SK-N-MC (cell line): Measurements from ENCODE around the gene ACAP2.
"Not testable (repeated sequence)": the region's sequence is repeated elsewhere in the genome, so short reads cannot be mapped to it uniquely, and the experiment has no call there.

Experiments used
- DNase-seq: peaks from one replicate; pipeline ENCODE4 v3.0.0-alpha.2; 2011; ENCODE audit warnings: low read depth, low spot score
- H3K27ac ChIP-seq: fragments of 200-600 bp; sonication (generic); 2 replicates; pipeline ENCODE4 v1.5.1; 2016; ENCODE audit warnings: mixed run types
- H3K36me3 ChIP-seq: fragments of 200-600 bp; sonication (generic); 2 replicates; pipeline ENCODE4 v1.6.1; 2017; ENCODE audit warnings: antibody characterized with exemption, low read length, mixed read lengths; ENCODE audit not compliant: insufficient read depth
- H3K4me3 ChIP-seq: fragments of 200-600 bp; sonication (generic); 2 replicates; pipeline ENCODE4 v1.5.1; 2016
- H3K9ac ChIP-seq: fragments of 200-600 bp; sonication (generic); 2 replicates; pipeline ENCODE4 v1.8.0; 2017; ENCODE audit warnings: mixed run types, mixed read lengths; ENCODE audit not compliant: insufficient read length
- H3K9me3 ChIP-seq: fragments of 200-600 bp; sonication (generic); 2 replicates; pipeline ENCODE4 v1.6.1; 2017; ENCODE audit warnings: low read depth, mild to moderate bottlenecking, antibody characterized with exemption, low read length, moderate library complexity, mixed read lengths
- EZH2 ChIP-seq: fragments of 200-600 bp; sonication (generic); IDR thresholded peaks from one replicate; pipeline ENCODE4 v1.6.1; 2017; ENCODE audit warnings: antibody characterized with exemption
- FOXP2 ChIP-seq: optimal IDR thresholded peaks from 2 replicates; pipeline ENCODE3; 2011; ENCODE audit warnings: mild to moderate bottlenecking, moderate library complexity; ENCODE audit not compliant: insufficient read depth; ENCODE audit errors: extremely low read length, control extremely low read depth
- POLR2AphosphoS5 ChIP-seq: IDR thresholded peaks from 2 replicates; pipeline ENCODE4 v1.6.1; 2012; ENCODE audit warnings: mild to moderate bottlenecking, low read depth, low read length, borderline replicate concordance

Gene ACAP2

GRCh38 chr3:195236801-195237570, 205.8 kb downstream of the ACAP2 start:
- Histone ChIP-seq H3K27ac (no peak overlapping the region), H3K4me3 (no peak overlapping the region), H3K36me3 (peaks cover 4% of the 10 kb centered on the region; the same call in 1 of the 2 replicates), H3K9ac (no peak overlapping the region), H3K9me3 (no peaks in the 10 kb centered on the region)
- no peak for DNase-seq
- TF ChIP-seq FOXP2 = no peak
- TF ChIP-seq POLR2AphosphoS5 = no peak
- no peak for TF ChIP-seq EZH2

- Histone ChIP-seq H3K9ac (no peak overlapping the region), H3K36me3 (peaks cover 4% of the 10 kb centered on the region; the same call in 1 of the 2 replicates), H3K9me3 (no peaks in the 10 kb centered on the region), H3K27ac (no peak overlapping the region), H3K4me3 (no peak overlapping the region)
- no peak for DNase-seq
- TF ChIP-seq EZH2 (no peak), FOXP2 (no peak), POLR2AphosphoS5 (no peak)
These were observed 206.6 kb downstream of the ACAP2 start for GRCh38 chr3:195236076-195236798.

- DNase-seq = no peak
- Histone ChIP-seq H3K9me3 (no peaks in the 10 kb centered on the region), H3K36me3 (peaks cover 12% of the 10 kb centered on the region; the same call in 1 of the 2 replicates), H3K4me3 (no peak overlapping the region), H3K9ac (no peak overlapping the region), H3K27ac (no peak overlapping the region)
- no peak for TF ChIP-seq FOXP2
- no peak for TF ChIP-seq POLR2AphosphoS5
- TF ChIP-seq EZH2 = no peak
These were observed 212.6 kb downstream of the ACAP2 start for GRCh38 chr3:195230244-195230643.

GRCh38 chr3:195228886-195229285, 213.9 kb downstream of the ACAP2 start:
- not testable (repeated sequence) for H3K4me3 ChIP-seq, H3K9me3 ChIP-seq, H3K9ac ChIP-seq, DNase-seq, H3K27ac ChIP-seq
- peaks cover 13% of the 10 kb centered on the region; the same call in 1 of the 2 replicates for H3K36me3 ChIP-seq

- Histone ChIP-seq H3K9me3 (no peaks in the 10 kb centered on the region), H3K9ac (no peak overlapping the region), H3K36me3 (peaks cover 13% of the 10 kb centered on the region; the same call in 1 of the 2 replicates), H3K27ac (no peak overlapping the region), H3K4me3 (no peak overlapping the region)
- no peak for DNase-seq
- TF ChIP-seq POLR2AphosphoS5 (no peak), FOXP2 (no peak), EZH2 (no peak)
These were observed 214.9 kb downstream of the ACAP2 start for GRCh38 chr3:195227871-195228270.

- Histone ChIP-seq H3K27ac (no peak overlapping the region), H3K9me3 (no peaks in the 10 kb centered on the region), H3K9ac (no peak overlapping the region), H3K36me3 (peaks cover 13% of the 10 kb centered on the region; the same call in 1 of the 2 replicates), H3K4me3 (no peak overlapping the region)
- no peak for DNase-seq
- TF ChIP-seq EZH2 (no peak), POLR2AphosphoS5 (no peak), FOXP2 (no peak)
These were observed 215.8 kb downstream of the ACAP2 start for GRCh38 chr3:195226900-195227447.

GRCh38 chr3:195226445-195226844, 216.4 kb downstream of the ACAP2 start:
- H3K27ac ChIP-seq = no peak overlapping the region
- no peaks in the 10 kb centered on the region for H3K9me3 ChIP-seq
- no peak for TF ChIP-seq POLR2AphosphoS5
- TF ChIP-seq EZH2 = no peak
- TF ChIP-seq FOXP2 = no peak
- H3K9ac ChIP-seq = no peak overlapping the region
- no peak overlapping the region for H3K4me3 ChIP-seq
- peaks cover 13% of the 10 kb centered on the region; the same call in 1 of the 2 replicates for H3K36me3 ChIP-seq
- DNase-seq = no peak

- Histone ChIP-seq H3K9ac (no peak overlapping the region), H3K4me3 (no peak overlapping the region), H3K27ac (peak overlapping the region; percentile 65; the same call in 1 of the 2 replicates), H3K9me3 (no peaks in the 10 kb centered on the region), H3K36me3 (peaks cover 13% of the 10 kb centered on the region; the same call in 1 of the 2 replicates)
- DNase-seq = no peak
- TF ChIP-seq POLR2AphosphoS5 (no peak), FOXP2 (no peak), EZH2 (no peak)
These were observed 217.7 kb downstream of the ACAP2 start for GRCh38 chr3:195224980-195225580.
